Panc1 (cell line): ENCODE data around the gene TUBG2. TPM values are rescaled to one million over a fixed set of nuclear protein-coding genes. Genes with fewer than 3 reads are reported as not detected.
"Not testable (repeated sequence)": the region's sequence is repeated elsewhere in the genome, so short reads cannot be mapped to it uniquely, and the experiment has no call there.

Experiments
- ATAC-seq: fragments of 200-7000 bp; cut with Tn5 transposase; 2 replicates; pipeline ENCODE4 v1.9.1; 2020; ENCODE audit warnings: mild to moderate bottlenecking, moderate library complexity
- BruUV-seq: library from RNA; stranded (reverse); fragments of 400-500 nt; replicated peaks from 2 replicates; lab custom pipeline; 2021; lab: Mats Ljungman, UMichigan
- CTCF ChIA-PET: fragments of 300-600 bp; sonication (Branson Sonifier 250); formaldehyde crosslinking; loops from one replicate; lab custom pipeline; 2022; ENCODE audit warnings: antibody characterized with exemption; lab: Charles Lee
- POLR2A ChIA-PET: fragments of 300-600 bp; sonication (Branson Sonifier 250); formaldehyde crosslinking; loops from one replicate; lab custom pipeline; 2022; ENCODE audit warnings: antibody characterized with exemption; lab: Charles Lee
- DNase-seq: peaks from one replicate; pipeline ENCODE4 v3.0.0-alpha.2; 2010; ENCODE audit warnings: low read depth, low spot score
- H3K27ac ChIP-seq: 2 replicates; pipeline ENCODE4 v1.5.1; 2011; ENCODE audit warnings: mild to moderate bottlenecking, low read length, inconsistent platforms
- H3K27me3 ChIP-seq: fragments of 200-500 bp; sonication (Bioruptor generic); 2 replicates; pipeline ENCODE4 v1.6.0; 2014; ENCODE audit warnings: low read length, inconsistent platforms; ENCODE audit not compliant: control insufficient read depth, insufficient read depth
- H3K36me3 ChIP-seq: fragments of 200-500 bp; sonication (Bioruptor generic); 2 replicates; pipeline ENCODE4 v1.5.1; 2014; ENCODE audit warnings: inconsistent platforms, mild to moderate bottlenecking, low read length, moderate library complexity; ENCODE audit not compliant: control insufficient read depth, insufficient read depth
- H3K4me1 ChIP-seq: 2 replicates; pipeline ENCODE4 v1.5.1; 2011; ENCODE audit warnings: inconsistent platforms, mild to moderate bottlenecking, low read length, moderate library complexity; ENCODE audit not compliant: control insufficient read depth, insufficient read depth
- H3K4me3 ChIP-seq, 2 experiments: 2 replicates each; pipeline ENCODE4 v1.5.1; 2011 to 2012; ENCODE audit warnings: low read depth in 2 of 2, low read length in 2 of 2, mild to moderate bottlenecking in 2 of 2, inconsistent platforms in 1 of 2, moderate library complexity in 1 of 2
- H3K9me3 ChIP-seq: fragments of 200-500 bp; sonication (Bioruptor generic); 2 replicates; pipeline ENCODE4 v1.5.1; 2014; ENCODE audit warnings: low read depth, mild to moderate bottlenecking, inconsistent platforms, low read length, moderate library complexity; ENCODE audit not compliant: control insufficient read depth, insufficient read depth
- CTCF ChIP-seq: fragments of 450-650 bp; IDR thresholded peaks from 2 replicates; pipeline ENCODE4 v1.5.1; 2017; ENCODE audit warnings: mild to moderate bottlenecking
- POLR2AphosphoS5 ChIP-seq: IDR thresholded peaks from 2 replicates; pipeline ENCODE4 v1.6.1; 2012; ENCODE audit warnings: mild to moderate bottlenecking, low read depth, low read length, moderate library complexity
- REST ChIP-seq, 2 experiments: IDR thresholded peaks; 2 replicates each; pipeline ENCODE4 v1.6.1; 2011 to 2012; ENCODE audit warnings: low read depth in 2 of 2, control low read depth in 1 of 2, low read length in 1 of 2, mild to moderate bottlenecking in 1 of 2, moderate library complexity in 1 of 2; ENCODE audit not compliant: insufficient read depth in 1 of 2
- SIN3A ChIP-seq: IDR thresholded peaks from 2 replicates; pipeline ENCODE4 v1.6.1; 2012; ENCODE audit warnings: low read depth, mild to moderate bottlenecking, low read length, moderate library complexity, borderline replicate concordance; ENCODE audit not compliant: insufficient read depth
- TCF7L2 ChIP-seq: IDR thresholded peaks from 2 replicates; pipeline ENCODE4 v1.6.1; 2011; ENCODE audit warnings: mild to moderate bottlenecking, low read depth, low read length, inconsistent platforms
- in situ Hi-C: cut with HindIII; loops from 2 replicates; pipeline ENCODE4 v1.10.0; 2016; ENCODE audit warnings: low sequenced_read_pairs, low pct_unique_long_range_greater_than_20kb
- intact Hi-C: fragments of 100-400 bp; cut with micrococcal nuclease; formaldehyde crosslinking; loops from one replicate; pipeline ENCODE4 v1.10.0; 2022; ENCODE audit not compliant: unreplicated experiment
- total RNA-seq: library from RNA; stranded (reverse); gene quantifications from one replicate; pipeline ENCODE4 v1.2.1, GENCODE V29; 2021; ENCODE audit not compliant: unreplicated experiment

Gene TUBG2
- total RNA-seq, 1 experiment from 2014 or later = 25.5 TPM

- H3K27me3 ChIP-seq = no peaks in the 10 kb centered on the region
- in situ Hi-C loops = no loop called here
- ChIA-PET CTCF (no interaction called here), POLR2A (no interaction called here)
- ATAC-seq = peak; percentile 82
- peaks cover 7% of the 10 kb centered on the region; the same call in 1 of the 2 replicates for H3K4me1 ChIP-seq
- H3K27ac ChIP-seq = peak overlapping the region; percentile 54; the same call in 1 of the 2 replicates
- no TSS peak for BruUV-seq
- DNase-seq = no peak
- no peaks in the 10 kb centered on the region for H3K9me3 ChIP-seq
- intact Hi-C loops = no loop called here
- H3K36me3 ChIP-seq = no peaks in the 10 kb centered on the region
- no peak for TF ChIP-seq TCF7L2
- no peak for TF ChIP-seq POLR2AphosphoS5
- no peak for TF ChIP-seq REST (IDR thresholded peaks at IDR 0.05; ENCODE audit: insufficient read depth in 1 of 2, low read depth in 2 of 2, low read length in 1 of 2)
- TF ChIP-seq CTCF = no peak
- no peak for TF ChIP-seq SIN3A
- H3K4me3 ChIP-seq = no peak overlapping the region
These were observed 35.1 kb upstream of the TUBG2 start for GRCh38 chr17:42623732-42624596.

GRCh38 chr17:42627032-42627764 lies 31.9 kb upstream of the TUBG2 start:
- BruUV-seq, H3K4me3 ChIP-seq, DNase-seq, H3K27ac ChIP-seq, intact Hi-C loops, ATAC-seq, H3K4me1 ChIP-seq, H3K9me3 ChIP-seq, POLR2A ChIA-PET, in situ Hi-C loops, H3K27me3 ChIP-seq, H3K36me3 ChIP-seq: not testable (repeated sequence)
- CTCF ChIA-PET = interaction anchor here (0.6 kb wide), 1 partner anchor 199 kb away, joined by 3 read pairs; no protein-coding TSS in a partner anchor
